HepG2 (cell line): ENCODE measurements around the gene CTNNA3. TPM values are rescaled to one million over a fixed set of nuclear protein-coding genes. Genes with fewer than 3 reads are reported as not detected.

Experiments used
- AGO2 ChIP-seq: fragments of 200-400 bp; formaldehyde crosslinking; optimal IDR thresholded peaks from 2 replicates; pipeline ENCODE3; 2017; ENCODE audit warnings: mild to moderate bottlenecking, low read depth, low read length, moderate library complexity
- E2F1 ChIP-seq: sonication (generic); formaldehyde crosslinking; IDR thresholded peaks from 2 replicates; pipeline ENCODE4 v1.5.0; 2020; ENCODE audit warnings: missing genetic modification reagents
- EP300 ChIP-seq, 3 experiments: sonication (generic) in 1 of 3; formaldehyde crosslinking in 1 of 3; IDR thresholded peaks; 2 replicates each; pipeline versions ENCODE4 v1.5.1 to v1.6.1; 2011 to 2020; ENCODE audit warnings: low read depth in 2 of 3, low read length in 2 of 3, borderline replicate concordance in 1 of 3, improper control_type of control experiment in 1 of 3, mild to moderate bottlenecking in 1 of 3, missing genetic modification reagents in 1 of 3, moderate library complexity in 1 of 3
- KDM1A ChIP-seq: IDR thresholded peaks from 2 replicates; pipeline ENCODE4 v1.6.1; 2016; ENCODE audit warnings: missing compliant biosample characterization
- ZNF331 ChIP-seq: sonication (generic); formaldehyde crosslinking; IDR thresholded peaks from 2 replicates; pipeline ENCODE4 v1.4.0; 2020; ENCODE audit warnings: missing genetic modification reagents
- ZNF674 ChIP-seq: sonication (generic); formaldehyde crosslinking; IDR thresholded peaks from 2 replicates; pipeline ENCODE4 v1.5.0; 2020; ENCODE audit warnings: low read depth, mild to moderate bottlenecking, missing genetic modification reagents
- polyA plus RNA-seq, 8 experiments: library from polyadenylated mRNA; depleted of rRNA in 3 of 8; stranded (reverse) in 7 of 8; unstranded in 1 of 8; fragments of >200 nt; fragmentation: Illumina TruSeq in 4 of 8; extraction: Trizol in 4 of 8; gene quantifications; 2 replicates each; pipeline versions ENCODE4 v1.2.1 to v1.2.3, GENCODE V29; 2011 to 2016; ENCODE audit warnings: low read depth in 4 of 8, missing spikeins in 1 of 8, mixed read lengths in 1 of 8; ENCODE audit not compliant: insufficient read depth in 1 of 8
- total RNA-seq, 5 experiments: library from RNA; depleted of rRNA; stranded (reverse); fragments of >200 nt; fragmentation: Illumina TruSeq; extraction: Trizol; gene quantifications; 2 replicates each; pipeline ENCODE4 v1.2.3, GENCODE V29; 2016; ENCODE audit warnings: low read depth in 1 of 5
- TF ChIP-seq, protein P1 (sequence below): IDR thresholded peaks from 2 replicates; pipeline ENCODE4 v1.4.0; 2020; ENCODE audit warnings: mild to moderate bottlenecking, missing genetic modification reagents
- TF ChIP-seq, protein P2 (sequence below): sonication (generic); formaldehyde crosslinking; IDR thresholded peaks from 2 replicates; pipeline ENCODE4 v1.4.0; 2020; ENCODE audit warnings: mild to moderate bottlenecking, missing genetic modification reagents, borderline replicate concordance
- TF ChIP-seq, protein P3 (sequence below): sonication (generic); formaldehyde crosslinking; IDR thresholded peaks from 2 replicates; pipeline ENCODE4 v1.8.0; 2022; ENCODE audit warnings: missing genetic modification reagents, mild to moderate bottlenecking, borderline replicate concordance

The CTNNA3 gene
- total and polyA plus RNA-seq, 2 of the 13 experiments (the other 11 are each of a cell fraction or from before 2014, with no cell fraction given): not detected

- TF ChIP-seq, protein P1, sequence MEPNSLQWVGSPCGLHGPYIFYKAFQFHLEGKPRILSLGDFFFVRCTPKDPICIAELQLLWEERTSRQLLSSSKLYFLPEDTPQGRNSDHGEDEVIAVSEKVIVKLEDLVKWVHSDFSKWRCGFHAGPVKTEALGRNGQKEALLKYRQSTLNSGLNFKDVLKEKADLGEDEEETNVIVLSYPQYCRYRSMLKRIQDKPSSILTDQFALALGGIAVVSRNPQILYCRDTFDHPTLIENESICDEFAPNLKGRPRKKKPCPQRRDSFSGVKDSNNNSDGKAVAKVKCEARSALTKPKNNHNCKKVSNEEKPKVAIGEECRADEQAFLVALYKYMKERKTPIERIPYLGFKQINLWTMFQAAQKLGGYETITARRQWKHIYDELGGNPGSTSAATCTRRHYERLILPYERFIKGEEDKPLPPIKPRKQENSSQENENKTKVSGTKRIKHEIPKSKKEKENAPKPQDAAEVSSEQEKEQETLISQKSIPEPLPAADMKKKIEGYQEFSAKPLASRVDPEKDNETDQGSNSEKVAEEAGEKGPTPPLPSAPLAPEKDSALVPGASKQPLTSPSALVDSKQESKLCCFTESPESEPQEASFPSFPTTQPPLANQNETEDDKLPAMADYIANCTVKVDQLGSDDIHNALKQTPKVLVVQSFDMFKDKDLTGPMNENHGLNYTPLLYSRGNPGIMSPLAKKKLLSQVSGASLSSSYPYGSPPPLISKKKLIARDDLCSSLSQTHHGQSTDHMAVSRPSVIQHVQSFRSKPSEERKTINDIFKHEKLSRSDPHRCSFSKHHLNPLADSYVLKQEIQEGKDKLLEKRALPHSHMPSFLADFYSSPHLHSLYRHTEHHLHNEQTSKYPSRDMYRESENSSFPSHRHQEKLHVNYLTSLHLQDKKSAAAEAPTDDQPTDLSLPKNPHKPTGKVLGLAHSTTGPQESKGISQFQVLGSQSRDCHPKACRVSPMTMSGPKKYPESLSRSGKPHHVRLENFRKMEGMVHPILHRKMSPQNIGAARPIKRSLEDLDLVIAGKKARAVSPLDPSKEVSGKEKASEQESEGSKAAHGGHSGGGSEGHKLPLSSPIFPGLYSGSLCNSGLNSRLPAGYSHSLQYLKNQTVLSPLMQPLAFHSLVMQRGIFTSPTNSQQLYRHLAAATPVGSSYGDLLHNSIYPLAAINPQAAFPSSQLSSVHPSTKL (CRISPR knock-in tag): 0 out of 2 replicates have a peak, but pooled peaks have one; percentile 34
- TF ChIP-seq EP300 (IDR thresholded peaks at IDR 0.05; ENCODE audit: low read depth in 2 of 2, low read length in 2 of 2) (peak in 1 of 2 experiments; percentile 22; a peak in 1 of 4 replicates), EP300 (CRISPR knock-in tag; IDR thresholded peaks at IDR 0.05; ENCODE audit: borderline replicate concordance) (no peak), KDM1A (no peak), AGO2 (no peak), ZNF331 (CRISPR knock-in tag) (0 out of 2 replicates have a peak, but pooled peaks have one; percentile 33), E2F1 (no peak), ZNF674 (no peak)
- TF ChIP-seq, protein P2, sequence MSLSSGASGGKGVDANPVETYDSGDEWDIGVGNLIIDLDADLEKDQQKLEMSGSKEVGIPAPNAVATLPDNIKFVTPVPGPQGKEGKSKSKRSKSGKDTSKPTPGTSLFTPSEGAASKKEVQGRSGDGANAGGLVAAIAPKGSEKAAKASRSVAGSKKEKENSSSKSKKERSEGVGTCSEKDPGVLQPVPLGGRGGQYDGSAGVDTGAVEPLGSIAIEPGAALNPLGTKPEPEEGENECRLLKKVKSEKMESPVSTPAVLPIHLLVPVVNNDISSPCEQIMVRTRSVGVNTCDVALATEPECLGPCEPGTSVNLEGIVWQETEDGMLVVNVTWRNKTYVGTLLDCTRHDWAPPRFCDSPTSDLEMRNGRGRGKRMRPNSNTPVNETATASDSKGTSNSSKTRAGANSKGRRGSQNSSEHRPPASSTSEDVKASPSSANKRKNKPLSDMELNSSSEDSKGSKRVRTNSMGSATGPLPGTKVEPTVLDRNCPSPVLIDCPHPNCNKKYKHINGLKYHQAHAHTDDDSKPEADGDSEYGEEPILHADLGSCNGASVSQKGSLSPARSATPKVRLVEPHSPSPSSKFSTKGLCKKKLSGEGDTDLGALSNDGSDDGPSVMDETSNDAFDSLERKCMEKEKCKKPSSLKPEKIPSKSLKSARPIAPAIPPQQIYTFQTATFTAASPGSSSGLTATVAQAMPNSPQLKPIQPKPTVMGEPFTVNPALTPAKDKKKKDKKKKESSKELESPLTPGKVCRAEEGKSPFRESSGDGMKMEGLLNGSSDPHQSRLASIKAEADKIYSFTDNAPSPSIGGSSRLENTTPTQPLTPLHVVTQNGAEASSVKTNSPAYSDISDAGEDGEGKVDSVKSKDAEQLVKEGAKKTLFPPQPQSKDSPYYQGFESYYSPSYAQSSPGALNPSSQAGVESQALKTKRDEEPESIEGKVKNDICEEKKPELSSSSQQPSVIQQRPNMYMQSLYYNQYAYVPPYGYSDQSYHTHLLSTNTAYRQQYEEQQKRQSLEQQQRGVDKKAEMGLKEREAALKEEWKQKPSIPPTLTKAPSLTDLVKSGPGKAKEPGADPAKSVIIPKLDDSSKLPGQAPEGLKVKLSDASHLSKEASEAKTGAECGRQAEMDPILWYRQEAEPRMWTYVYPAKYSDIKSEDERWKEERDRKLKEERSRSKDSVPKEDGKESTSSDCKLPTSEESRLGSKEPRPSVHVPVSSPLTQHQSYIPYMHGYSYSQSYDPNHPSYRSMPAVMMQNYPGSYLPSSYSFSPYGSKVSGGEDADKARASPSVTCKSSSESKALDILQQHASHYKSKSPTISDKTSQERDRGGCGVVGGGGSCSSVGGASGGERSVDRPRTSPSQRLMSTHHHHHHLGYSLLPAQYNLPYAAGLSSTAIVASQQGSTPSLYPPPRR: 0 out of 2 replicates have a peak, but pooled peaks have one; percentile 21
- TF ChIP-seq, protein P3, sequence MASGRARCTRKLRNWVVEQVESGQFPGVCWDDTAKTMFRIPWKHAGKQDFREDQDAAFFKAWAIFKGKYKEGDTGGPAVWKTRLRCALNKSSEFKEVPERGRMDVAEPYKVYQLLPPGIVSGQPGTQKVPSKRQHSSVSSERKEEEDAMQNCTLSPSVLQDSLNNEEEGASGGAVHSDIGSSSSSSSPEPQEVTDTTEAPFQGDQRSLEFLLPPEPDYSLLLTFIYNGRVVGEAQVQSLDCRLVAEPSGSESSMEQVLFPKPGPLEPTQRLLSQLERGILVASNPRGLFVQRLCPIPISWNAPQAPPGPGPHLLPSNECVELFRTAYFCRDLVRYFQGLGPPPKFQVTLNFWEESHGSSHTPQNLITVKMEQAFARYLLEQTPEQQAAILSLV (CRISPR knock-in tag): no peak
These were observed 1123.3 kb downstream of the CTNNA3 start (continued) for GRCh38 chr10:66572700-66573099.
